IPS-NIHi7 (cell line): Measurements from ENCODE around the gene CBLN3.

ENCODE experiments used
- DNase-seq: peaks from one replicate; pipeline ENCODE4 v3.0.0; 2012; ENCODE audit warnings: mixed read lengths; ENCODE audit errors: extremely low spot score

The CBLN3 gene

DNA sequence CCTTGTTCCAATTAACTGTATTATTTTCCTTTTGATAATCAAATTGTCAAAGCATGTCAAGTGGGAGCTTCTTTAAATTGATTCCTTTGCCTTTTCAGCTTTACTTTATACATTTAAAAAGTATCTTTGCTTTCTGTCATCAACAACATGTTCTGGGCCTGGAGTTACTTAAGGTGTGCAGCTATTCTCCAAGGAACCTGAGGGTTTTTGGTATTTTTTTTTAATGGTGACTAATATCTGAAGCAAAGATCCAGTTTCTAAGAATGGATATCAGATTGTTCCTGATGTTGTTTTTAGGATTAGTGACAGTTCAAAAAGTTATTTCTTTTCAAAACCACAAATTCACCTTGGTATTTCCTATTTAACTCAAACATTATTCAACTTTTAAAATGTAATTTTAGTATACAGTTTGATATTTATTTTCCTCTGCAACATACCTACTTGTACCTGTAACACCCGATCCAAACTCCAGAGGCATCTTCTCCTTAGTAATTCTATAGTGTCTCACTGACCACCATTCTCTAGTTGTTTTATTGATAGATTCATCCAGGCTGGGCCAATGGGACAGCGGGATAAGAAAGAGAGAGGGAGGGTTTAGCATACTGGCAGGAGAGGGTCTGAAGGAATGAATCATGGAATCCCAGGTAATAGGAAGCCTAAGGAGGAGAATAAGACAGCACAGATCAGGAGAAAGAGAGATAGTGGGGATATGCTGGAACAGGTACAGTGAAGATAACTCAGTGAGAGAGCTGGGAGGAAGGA lies 3.1 kb downstream of the CBLN3 start:
- peak; percentile 6 for DNase-seq

DNA sequence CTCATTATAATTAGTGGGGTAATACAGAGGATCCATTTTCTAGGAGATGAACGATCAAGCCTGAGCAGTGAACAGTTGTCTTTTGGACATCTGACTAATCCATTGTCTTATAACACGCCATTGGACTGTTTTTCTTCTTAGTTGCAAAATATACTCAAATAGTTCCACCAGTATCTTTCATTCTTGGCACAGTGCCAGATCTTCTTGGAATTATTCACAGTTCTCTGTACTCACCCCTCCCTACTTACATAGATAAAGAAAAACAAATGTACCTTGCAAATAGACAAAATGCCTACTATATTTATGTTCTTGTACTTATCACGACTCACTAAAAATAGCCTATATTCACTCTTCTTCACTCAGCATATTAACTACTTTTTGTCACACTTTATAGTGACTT lies 3.8 kb downstream of the CBLN3 start:
- no peak for DNase-seq

DNA sequence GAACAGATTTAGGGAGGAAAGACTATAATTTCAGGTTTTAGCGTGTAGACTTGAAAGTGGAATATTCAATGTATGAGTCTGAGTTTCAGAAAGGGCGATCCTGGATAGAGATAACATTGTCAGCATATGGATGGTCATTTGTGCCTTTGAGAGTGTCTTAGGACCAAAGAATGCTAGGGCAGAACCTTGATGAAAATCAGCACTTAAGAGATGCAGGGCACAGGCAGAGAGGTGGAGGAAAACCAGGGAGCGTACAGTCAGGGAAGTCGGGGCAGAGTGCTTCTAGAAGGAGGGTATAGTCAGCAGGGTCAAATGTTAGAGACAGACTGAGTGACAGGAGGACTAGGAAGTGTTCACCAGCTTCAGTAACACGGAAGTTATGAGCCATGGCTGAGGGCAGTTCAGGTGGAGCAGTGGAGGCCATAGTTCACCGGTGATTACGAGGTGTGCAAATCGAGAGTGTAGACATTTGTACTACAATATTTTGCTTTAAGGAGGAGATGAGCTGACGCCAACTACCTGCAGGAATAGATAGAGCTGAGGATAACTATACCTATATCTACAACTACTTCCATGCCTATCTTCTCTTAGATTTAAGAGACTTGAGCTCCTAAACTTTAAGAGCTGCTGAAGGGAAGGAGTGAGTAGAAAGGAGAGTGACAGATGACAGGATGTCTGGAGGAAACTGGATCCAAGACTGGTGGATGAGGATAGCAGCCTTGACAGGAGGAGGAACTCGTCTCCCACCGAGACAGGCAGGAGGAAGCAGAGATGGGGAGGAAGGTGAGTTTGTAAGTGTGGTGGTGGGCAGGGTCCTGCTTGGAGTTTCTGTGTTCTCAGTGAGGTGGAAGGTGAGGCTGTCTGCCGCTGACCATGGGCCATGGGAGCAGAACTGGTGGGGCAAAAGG lies 6.5 kb downstream of the CBLN3 start:
- no peak for DNase-seq

DNA sequence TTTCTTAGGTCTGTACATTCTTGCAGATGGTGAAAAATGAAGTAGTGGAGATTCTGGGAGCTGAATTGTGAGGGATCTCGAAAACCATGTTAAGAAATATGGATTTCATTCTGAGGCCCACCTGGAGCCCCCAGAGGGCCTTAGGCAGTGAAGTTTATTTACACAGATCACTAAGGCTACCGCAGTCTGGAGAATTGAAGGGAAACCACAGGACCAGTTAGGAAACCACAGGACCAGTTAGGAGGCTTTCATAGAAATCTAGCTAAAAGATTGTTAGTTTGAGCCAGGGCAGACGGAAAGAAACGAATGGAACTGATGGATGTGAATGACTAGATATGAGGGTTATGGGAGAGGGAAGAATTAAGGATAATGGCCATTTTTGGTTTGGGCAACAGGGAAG lies 7.2 kb downstream of the CBLN3 start:
- DNase-seq = no peak

DNA sequence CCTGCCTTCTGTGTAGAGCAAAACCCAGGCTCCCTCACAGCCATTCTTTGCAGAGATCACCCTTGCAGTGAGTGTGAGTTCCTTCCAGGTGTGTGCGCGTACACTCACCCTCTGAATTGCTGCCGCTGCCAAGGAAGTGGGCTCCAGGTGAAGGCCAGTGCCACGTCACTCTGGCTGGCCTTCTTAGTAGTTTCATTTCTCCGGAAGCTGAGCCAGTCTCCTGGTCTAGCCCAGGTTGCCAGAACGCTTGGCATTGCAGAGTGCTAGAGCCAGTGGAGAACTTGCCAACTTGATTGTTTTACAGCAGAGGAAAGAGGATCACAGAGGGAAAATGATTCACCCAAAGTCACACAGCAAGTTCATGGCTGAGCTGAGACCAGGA lies 11.0 kb downstream of the CBLN3 start:
- DNase-seq = no peak

DNA sequence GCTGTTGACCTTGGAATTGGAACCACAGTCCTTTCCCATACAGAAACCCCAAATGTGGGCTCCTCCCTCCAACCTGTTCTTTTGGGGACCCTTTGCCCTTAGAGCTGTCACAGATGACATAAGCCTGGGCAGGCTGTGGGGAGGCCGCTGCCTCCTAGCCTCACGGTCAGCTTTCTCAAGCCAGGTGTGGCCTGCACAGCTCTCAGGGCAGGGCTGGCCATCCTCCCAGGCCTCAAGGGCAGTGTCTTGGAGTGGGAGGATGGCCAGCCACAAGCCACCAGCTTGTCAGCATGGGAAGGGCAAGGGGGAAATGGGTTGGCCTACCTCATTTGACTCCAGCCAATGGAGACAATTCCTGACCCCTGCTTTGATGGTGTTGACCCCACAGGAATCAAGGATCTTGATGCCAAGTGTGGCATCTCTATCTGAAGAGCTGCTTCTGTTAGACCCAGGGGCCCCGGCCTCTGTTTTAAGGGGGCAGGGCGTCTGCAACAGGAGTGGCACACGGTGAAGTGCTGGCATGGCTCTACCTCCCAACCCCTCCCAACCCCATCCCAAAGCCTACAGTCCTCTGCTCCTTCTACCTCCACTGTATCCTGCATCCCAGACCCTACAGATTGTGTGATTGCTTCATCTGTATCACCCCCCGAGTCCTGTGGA lies 11.5 kb downstream of the CBLN3 start:
- DNase-seq = no peak

DNA sequence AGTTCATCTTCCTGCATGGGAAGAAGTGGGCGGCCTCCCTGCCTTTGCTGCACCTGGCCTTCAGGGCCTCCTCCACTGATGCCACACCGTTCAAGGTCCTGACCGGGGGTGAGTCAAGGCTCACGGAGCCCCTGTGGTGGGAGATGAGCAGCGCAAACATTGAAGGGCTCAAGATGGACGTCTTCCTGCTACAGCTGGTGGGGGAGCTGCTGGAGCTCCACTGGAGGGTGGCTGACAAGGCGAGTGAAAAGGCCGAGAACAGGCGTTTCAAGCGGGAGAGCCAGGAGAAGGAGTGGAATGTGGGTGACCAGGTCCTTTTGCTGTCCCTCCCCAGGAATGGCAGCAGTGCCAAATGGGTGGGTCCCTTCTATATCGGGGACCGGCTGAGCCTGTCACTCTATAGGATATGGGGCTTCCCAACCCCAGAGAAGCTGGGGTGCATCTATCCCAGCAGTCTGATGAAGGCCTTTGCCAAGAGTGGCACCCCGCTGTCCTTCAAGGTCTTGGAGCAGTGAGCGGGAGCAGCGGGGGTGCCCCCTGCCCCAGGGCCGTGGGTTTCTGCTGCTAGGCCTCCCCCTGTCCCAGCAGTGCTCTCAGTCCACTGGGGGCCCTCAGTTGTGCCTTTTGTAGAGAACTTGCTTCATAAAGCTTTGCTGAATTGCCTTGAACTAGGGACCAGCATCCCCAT lies 12.4 kb downstream of the CBLN3 start:
- no peak for DNase-seq

DNA sequence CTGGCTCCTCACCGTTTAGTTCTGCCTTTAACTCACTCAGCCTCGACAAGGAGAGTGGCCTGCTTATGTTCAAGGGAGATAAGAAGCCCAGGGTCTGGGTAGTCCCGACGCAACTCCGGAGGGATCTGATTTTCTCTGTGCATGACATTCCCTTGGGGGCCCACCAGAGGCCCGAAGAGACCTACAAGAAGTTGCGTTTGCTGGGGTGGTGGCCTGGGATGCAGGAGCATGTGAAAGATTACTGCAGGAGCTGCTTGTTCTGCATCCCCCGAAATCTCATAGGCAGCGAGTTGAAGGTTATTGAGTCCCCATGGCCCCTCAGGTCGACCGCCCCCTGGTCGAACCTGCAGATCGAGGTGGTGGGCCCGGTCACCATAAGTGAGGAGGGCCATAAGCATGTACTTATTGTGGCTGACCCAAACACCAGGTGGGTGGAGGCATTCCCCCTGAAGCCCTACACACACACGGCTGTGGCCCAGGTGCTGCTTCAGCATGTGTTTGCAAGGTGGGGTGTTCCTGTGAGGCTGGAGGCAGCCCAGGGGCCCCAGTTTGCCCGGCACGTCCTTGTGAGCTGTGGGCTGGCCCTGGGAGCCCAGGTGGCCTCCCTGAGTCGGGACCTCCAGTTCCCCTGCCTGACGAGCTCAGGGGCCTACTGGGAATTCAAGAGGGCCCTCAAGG lies 13.1 kb downstream of the CBLN3 start:
- no peak for DNase-seq

DNA sequence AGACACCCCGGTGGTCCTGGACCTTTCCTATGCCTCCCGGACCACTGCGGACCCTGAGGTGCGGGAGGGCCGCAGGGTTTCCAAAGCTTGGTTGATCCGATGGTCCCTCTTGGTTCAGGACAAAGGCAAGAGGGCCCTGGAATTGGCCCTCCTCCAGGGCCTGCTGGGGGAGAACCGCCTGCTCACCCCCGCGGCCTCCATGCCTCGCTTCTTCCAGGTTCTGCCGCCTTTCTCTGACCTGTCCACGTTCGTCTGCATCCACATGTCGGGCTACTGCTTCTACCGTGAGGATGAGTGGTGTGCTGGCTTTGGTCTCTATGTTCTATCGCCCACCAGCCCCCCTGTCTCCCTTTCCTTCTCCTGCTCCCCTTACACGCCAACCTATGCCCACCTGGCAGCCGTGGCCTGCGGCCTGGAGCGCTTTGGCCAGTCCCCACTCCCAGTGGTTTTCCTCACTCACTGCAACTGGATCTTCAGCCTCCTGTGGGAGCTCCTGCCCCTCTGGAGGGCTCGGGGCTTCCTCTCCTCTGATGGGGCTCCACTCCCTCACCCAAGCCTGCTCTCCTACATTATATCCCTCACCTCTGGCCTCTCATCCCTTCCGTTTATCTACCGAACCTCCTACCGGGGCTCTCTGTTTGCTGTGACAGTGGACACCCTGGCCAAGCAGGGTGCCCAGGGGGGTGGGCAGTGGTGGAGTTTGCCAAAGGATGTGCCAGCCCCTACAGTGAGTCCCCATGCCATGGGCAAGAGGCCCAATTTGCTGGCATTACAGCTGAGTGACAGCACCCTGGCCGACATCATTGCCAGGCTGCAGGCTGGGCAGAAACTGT lies 13.8 kb downstream of the CBLN3 start:
- DNase-seq = no peak

DNA sequence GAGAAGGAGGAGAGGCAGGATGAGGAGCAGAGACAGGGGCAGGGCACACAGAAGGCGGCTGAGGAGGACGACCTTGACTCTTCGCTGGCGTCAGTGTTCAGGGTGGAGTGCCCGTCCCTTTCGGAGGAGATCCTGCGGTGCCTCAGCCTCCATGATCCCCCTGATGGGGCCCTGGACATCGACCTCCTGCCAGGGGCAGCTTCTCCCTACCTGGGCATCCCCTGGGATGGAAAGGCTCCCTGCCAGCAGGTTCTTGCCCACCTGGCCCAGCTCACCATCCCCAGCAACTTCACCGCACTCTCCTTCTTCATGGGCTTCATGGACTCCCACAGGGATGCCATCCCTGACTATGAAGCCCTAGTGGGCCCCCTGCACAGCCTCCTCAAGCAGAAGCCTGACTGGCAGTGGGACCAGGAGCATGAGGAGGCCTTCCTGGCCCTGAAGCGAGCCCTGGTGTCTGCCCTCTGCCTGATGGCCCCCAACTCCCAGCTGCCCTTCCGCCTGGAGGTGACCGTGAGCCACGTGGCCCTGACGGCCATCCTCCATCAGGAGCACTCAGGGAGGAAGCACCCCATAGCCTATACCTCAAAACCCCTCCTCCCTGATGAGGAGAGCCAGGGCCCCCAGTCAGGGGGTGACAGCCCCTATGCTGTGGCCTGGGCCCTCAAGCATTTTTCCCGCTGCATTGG lies 14.6 kb downstream of the CBLN3 start:
- no peak for DNase-seq

DNA sequence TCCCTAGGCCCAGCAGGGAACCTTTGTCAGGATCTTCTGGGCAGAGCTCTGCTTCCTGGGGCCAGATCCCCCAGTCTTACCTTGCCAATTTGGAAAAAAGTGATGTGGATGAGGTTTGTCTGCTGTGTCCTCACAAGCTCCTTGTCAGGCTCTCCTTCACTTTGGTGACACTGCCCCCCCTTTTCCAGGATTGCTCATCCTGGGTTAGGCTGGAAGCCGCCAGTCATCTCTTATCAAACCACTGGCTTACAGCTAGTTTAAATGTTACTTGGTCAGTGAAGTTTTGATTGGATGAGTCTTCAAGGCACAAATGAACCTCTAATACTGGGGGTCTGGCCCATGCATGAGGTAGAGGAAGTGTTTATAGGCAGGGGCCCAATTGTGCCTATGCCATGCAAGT lies 15.4 kb downstream of the CBLN3 start:
- no peak for DNase-seq

DNA sequence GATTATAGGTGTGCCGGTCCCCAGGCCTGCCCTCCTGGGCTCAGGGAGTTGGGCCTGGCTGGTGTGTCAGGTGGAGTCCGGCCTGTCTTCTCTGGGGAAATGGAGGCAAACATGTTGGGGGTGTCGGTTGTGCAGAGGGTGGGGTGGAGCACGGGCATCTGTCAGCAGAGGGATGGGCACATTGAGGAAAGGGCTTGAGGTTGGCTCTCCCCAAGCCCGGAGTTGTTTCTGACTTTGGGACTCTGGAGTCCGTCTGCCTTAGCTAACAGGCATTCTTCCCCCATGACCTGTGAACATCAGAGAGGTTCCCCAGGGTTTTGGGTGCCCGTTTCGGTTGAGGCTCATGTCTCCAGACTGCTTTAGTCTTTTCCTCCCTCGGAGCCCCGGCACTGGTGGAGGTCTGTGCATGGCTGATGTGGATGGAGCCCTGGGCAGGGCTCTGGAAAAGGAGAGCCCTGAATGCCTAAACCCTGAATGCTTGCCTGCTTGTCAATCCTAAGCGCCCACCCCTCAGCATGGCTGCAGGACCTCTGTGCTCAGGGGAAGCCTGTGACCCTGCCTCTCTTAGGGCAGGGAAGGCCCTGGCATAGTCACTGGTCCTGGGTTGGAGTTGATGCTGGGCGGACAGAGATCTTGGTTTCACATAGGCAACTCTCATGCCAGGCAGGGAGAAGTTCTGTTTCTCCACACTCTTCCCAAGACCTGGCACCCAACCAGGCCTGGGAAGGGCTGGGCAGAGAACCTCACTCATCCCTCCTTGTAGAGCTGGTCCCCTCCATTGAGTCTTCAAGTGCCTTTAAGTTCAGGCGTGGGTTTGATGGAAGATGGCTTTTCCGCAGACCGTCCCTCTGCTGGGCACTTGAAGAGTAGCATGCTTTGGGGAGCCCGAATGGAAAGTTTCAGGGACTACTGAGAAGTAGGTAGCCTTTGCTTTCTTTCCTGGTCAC lies 17.8 kb downstream of the CBLN3 start:
- DNase-seq = peak; percentile 78

DNA sequence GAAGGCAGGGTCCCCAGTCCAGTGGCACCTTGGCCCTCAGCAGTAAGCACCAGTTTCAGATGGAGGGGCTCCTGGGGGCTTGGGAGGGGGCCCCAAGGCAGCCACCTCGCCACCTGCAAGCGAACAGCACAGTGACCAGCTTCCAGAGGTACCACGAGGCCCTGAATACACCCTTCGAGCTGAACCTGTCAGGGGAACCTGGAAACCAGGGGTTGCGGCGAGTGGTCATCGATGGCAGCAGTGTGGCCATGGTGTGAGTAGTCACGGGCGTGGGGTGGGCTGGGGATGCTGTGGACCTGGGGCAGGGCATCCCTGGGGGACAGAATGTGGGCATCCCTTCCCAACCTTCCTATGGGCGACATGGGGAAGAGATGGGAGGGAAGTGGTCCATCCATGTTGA lies 19.5 kb downstream of the CBLN3 start:
- DNase-seq = no peak

DNA sequence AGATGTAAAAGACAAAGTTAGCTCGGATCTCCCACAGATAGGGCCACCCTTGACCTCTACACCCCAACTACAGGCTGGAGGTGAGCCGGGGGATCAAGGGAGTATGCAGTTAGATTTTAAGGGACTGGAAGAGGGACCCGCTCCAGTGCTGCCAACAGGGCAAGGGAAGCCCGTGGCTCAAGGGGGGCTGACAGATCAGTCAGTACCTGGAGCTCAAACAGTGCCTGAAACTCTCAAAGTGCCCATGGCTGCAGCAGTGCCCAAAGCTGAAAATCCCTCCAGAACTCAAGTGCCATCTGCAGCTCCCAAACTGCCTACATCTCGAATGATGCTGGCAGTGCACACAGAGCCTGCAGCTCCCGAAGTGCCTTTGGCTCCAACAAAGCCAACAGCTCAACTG lies 20.3 kb downstream of the CBLN3 start:
- no peak for DNase-seq

DNA sequence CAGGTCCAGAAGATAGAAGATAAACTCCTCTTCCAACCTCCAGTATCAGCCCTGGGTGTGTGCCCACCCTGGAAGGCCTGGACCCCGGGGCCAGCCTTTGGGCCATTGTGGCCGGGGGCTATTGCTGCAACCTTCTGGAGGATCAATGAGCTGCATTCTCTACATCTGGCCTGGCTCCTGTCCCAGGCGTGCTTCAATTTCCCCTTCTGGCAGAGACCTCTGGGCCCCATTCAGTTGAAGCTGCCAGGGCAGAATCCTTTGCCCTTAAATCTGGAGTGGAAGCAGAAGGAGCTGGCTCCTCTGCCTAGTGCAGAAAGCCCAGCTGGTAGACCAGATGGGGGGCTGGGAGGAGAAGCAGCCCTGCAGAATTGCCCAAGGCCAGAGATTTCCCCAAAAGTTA lies 20.7 kb downstream of the CBLN3 start:
- DNase-seq = no peak

DNA sequence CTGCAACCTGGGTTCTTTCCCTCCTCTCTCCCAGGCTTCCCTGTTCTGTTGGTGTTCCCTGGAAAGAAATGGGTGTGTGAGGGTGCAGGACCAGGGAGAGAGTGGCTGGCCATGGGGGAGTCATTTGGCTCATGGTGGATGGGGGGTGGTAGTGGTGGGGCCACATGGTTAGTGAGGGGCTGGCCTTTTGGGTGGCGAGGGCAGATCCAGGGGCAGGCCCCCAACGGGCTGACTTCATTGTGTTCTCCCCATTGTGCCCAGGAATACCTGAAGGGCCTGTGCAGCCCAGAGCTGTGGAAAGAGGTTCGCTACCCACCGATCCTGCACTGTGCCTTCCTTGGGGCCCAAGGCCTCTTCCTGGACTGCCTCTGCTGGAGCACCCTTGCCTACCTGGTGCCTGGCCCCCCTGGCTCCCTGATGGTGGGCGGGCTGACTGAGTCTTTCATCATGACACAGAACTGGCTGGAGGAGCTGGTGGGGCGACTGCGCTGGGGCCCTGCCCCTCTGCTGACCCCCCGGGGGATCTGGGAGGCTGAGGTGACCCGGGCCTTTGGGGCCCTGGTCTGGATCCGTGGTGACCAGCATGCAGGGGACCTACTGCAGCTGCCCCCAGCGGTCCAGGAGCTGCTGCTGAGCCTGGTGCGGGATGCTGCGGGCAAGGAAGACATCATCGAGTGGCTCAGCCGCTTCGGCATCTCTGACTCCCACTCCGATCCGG lies 21.7 kb downstream of the CBLN3 start:
- no peak for DNase-seq

DNA sequence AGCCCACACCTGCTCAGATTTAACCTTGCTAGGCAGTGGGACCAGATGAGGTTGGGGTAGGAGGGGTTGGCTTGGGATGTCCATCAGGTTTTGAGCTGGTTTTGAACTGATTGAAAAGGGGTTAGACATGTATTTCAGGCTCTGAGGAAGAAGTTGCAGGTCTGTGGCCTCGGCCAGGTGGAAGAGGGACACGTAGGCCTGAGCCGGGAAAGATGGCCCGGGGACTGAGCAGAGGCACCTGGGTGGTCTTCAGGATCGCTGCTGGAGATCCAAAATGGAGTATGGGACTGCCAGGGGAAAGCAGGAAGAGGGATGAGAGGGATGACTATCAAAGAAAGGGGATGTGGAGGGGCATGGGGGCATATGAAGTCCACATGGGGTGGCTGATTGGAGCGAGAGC lies 23.1 kb downstream of the CBLN3 start:
- no peak for DNase-seq

DNA sequence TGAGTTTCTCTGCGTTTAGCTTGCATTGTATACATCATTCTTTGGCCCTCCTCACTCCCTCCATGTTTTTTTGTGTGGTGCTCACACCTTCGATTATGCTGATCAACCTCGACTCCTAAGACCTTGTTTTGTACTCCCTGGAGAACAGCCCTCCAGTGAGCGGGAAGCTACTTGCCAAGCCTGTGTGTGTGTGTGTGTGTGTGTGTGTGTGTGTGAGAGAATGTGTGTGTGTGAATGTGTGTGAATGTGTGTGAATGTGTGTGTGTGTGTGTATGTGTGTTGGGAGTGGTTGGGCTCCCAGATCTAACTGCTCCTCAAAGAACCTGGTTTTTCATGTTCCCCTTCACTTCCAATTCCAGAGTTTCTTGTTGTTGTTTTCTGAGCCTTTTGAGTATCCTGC lies 24.7 kb downstream of the CBLN3 start:
- DNase-seq = no peak
